Transverse colon (tissue), 4 donors: ENCODE results near the gene DCAF17. TPM values are rescaled to one million over a fixed set of nuclear protein-coding genes. Genes with fewer than 3 reads are reported as not detected.

Experiments
- DNase-seq: peaks from one replicate; pipeline ENCODE4 v3.0.0-alpha.2; 2019
- H3K27ac ChIP-seq, 4 donors: fragments of 200-600 bp; sonication (generic); 2 replicates each; pipeline ENCODE4 v1.5.1; 2016 to 2018; ENCODE audit warnings: inconsistent platforms in 4 of 4
- H3K27me3 ChIP-seq: fragments of 200-600 bp; sonication (generic); 2 replicates; pipeline ENCODE4 v1.5.1; 2017; ENCODE audit warnings: inconsistent platforms
- H3K36me3 ChIP-seq, 4 donors: fragments of 200-600 bp; sonication (generic); 2 replicates each; pipeline ENCODE4 v1.5.1; 2017 to 2019; ENCODE audit warnings: inconsistent platforms in 4 of 4
- H3K4me1 ChIP-seq, 4 donors: fragments of 200-600 bp; sonication (generic); 2 replicates each; pipeline ENCODE4 v1.5.1; 2017 to 2020; ENCODE audit warnings: inconsistent platforms in 4 of 4
- H3K4me3 ChIP-seq, 4 donors: fragments of 200-600 bp; sonication (generic); 1 replicate in 1 of 4; 2 replicates in 3 of 4; pipeline versions ENCODE4 v1.5.1 to v1.6.1; 2017 to 2019; ENCODE audit warnings: inconsistent platforms in 4 of 4
- H3K9me3 ChIP-seq, 2 donors: fragments of 200-600 bp; sonication (generic); 2 replicates each; pipeline ENCODE4 v1.5.1; 2017 to 2019; ENCODE audit warnings: inconsistent platforms in 2 of 2
- EP300 ChIP-seq: sonication (generic); formaldehyde crosslinking; IDR thresholded peaks from one replicate; pipeline ENCODE4 v1.6.1; 2017; ENCODE audit warnings: antibody characterized with exemption, low read depth
- POLR2A ChIP-seq: fragments of 450-650 bp; IDR thresholded peaks from one replicate; pipeline ENCODE4 v1.6.1; 2016; ENCODE audit warnings: antibody characterized with exemption, mild to moderate bottlenecking, moderate library complexity
- POLR2AphosphoS5 ChIP-seq, 3 donors: sonication (generic); formaldehyde crosslinking; IDR thresholded peaks; one replicate each; pipeline ENCODE4 v1.6.1; 2016; ENCODE audit warnings: antibody characterized with exemption in 3 of 3
- WGBS, 2 donors: methylation state at CpG; one replicate each; pipeline ENCODE4 v1.1.5; 2018; ENCODE audit warnings: low coverage in 1 of 2; 5-methylcytosine and 5-hydroxymethylcytosine counted together
- in situ Hi-C, 4 donors: fragments of 200-750 bp; cut with MboI; loops; one replicate each; pipeline versions ENCODE4 v1.15.0 to v1.15.1; 2017; ENCODE audit warnings: low sequenced_read_pairs in 3 of 4, low pct_ligation_motif_present in 1 of 4, low pct_unique_long_range_greater_than_20kb in 1 of 4
- intact Hi-C: fragments of 100-400 bp; cut with DNase I; formaldehyde crosslinking; loops from one replicate; pipeline ENCODE4 v1.15.1; 2023; ENCODE audit warnings: low total_unique reads
- total RNA-seq, 4 donors: library from RNA; depleted of rRNA; stranded (reverse); fragments of >200 nt; gene quantifications; one replicate each; pipeline ENCODE4 v1.1.0, GENCODE V29; 2016
- TF ChIP-seq, protein P1 (sequence below), 5 experiments: fragments of 200-600 bp in 3 of 5; fragments of 450-650 bp in 2 of 5; sonication (generic) in 3 of 5; IDR thresholded peaks; 1 replicate in 2 of 5; 2 replicates in 3 of 5; pipeline ENCODE4 v1.5.1; 2016 to 2017; ENCODE audit warnings: antibody characterized with exemption in 5 of 5, inconsistent platforms in 3 of 5, mild to moderate bottlenecking in 2 of 5, moderate library complexity in 1 of 5

The DCAF17 gene
- total RNA-seq, 4 donors from 2014 or later, result 6.2 to 24.7 (median 19.2) TPM

DNA sequence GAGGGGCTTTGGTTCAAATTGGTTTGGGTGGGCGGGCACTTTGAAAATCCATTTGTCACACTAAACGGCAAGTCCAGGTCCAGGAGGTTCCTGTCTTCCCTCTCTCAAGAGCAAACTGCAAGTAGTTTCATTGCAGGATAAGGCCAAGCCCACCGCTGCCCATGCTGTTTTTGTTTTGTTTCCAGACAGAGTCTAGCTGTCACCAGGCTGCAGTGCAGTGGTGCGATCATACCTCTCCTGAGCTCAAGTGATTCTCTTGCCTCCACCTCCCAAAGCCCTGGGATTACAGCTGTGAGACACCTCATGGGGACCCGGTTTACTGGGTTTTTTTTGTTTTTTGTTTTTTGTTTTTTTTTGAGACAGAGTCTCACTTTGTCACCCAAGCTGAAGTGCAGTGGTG is 86.4 kb downstream of the DCAF17 start:
- in situ Hi-C loops (no loop called here), intact Hi-C loops (loop anchor here (10.0 kb wide), 1 partner anchor 86 kb away; the partner anchor contains the start of genes DCAF17 and METTL8)
- H3K4me3 ChIP-seq, result no peak overlapping the region
- H3K36me3 ChIP-seq, result no peaks in the 10 kb centered on the region
- H3K4me1 ChIP-seq, result peaks cover 0 to 21% (median 5%) of the 10 kb centered on the region in 4 donors
- peaks cover 9% of the 10 kb centered on the region for H3K27me3 ChIP-seq
- 71 to 87% methylated on average over 1 to 5 of the region's 5 CpGs for WGBS, 2 donors
- no peak overlapping the region for H3K27ac ChIP-seq
- H3K9me3 ChIP-seq, result no peaks in the 10 kb centered on the region
- DNase-seq, result no peak
- TF ChIP-seq, protein P1, sequence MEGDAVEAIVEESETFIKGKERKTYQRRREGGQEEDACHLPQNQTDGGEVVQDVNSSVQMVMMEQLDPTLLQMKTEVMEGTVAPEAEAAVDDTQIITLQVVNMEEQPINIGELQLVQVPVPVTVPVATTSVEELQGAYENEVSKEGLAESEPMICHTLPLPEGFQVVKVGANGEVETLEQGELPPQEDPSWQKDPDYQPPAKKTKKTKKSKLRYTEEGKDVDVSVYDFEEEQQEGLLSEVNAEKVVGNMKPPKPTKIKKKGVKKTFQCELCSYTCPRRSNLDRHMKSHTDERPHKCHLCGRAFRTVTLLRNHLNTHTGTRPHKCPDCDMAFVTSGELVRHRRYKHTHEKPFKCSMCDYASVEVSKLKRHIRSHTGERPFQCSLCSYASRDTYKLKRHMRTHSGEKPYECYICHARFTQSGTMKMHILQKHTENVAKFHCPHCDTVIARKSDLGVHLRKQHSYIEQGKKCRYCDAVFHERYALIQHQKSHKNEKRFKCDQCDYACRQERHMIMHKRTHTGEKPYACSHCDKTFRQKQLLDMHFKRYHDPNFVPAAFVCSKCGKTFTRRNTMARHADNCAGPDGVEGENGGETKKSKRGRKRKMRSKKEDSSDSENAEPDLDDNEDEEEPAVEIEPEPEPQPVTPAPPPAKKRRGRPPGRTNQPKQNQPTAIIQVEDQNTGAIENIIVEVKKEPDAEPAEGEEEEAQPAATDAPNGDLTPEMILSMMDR (IDR thresholded peaks at IDR 0.05), result no peak
- no peak for TF ChIP-seq POLR2A
- TF ChIP-seq EP300, result no peak
- no peak for TF ChIP-seq POLR2AphosphoS5 (IDR thresholded peaks at IDR 0.05)

DNA sequence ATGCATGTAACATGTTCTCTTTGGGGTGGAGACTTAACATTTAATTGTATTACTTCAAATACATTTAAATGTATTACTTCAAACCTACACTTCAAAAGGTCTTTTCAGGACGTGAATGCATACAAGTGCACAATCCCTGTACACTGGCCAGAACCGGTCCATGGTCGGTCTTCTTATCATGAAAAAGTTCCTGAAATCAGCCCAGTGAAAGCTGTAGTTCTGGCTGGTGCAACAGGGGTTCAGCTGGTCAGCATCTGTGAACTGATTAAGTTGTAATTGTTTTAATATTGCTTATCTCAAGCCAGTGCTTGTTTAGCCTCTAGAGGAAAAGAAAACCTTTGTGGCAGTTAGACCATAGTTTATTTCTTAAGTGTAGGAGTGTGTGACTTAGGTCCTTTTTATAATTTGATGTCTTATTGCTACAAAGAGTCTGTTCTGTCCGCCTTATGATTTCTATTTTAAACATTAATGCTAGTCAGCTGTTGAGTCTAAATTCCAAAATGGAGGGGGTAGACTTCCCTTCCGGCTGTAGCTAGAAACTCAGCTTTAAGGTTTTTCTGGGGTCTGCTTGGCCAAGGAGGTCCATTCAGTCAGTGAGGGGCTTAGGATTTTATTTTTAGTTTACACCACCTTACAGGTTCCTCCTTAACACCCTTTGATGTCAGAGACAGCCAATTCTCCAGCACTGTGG is 87.5 kb downstream of the DCAF17 start:
- intact Hi-C loops, result loop anchor here (10.0 kb wide), 1 partner anchor 87 kb away; the partner anchor contains the start of genes DCAF17 and METTL8
- peak overlapping the region in 3 of 4 donors; percentile 48 to 83 (median 69) for H3K4me3 ChIP-seq
- TF ChIP-seq, protein P1 (IDR thresholded peaks at IDR 0.05), result no peak
- TF ChIP-seq POLR2AphosphoS5 (IDR thresholded peaks at IDR 0.05), result no peak
- TF ChIP-seq EP300, result no peak
- no peak for TF ChIP-seq POLR2A
- no peaks in the 10 kb centered on the region for H3K9me3 ChIP-seq
- no peaks in the 10 kb centered on the region for H3K36me3 ChIP-seq
- in situ Hi-C loops, result no loop called here
- peak overlapping the region; percentile 87 to 95 (median 87) for H3K27ac ChIP-seq
- 73 to 79% methylated on average over 5 of the region's 5 CpGs for WGBS, 2 donors
- peaks cover 0 to 21% (median 5%) of the 10 kb centered on the region in 4 donors for H3K4me1 ChIP-seq
- H3K27me3 ChIP-seq, result peaks cover 9% of the 10 kb centered on the region
- no peak for DNase-seq

DNA sequence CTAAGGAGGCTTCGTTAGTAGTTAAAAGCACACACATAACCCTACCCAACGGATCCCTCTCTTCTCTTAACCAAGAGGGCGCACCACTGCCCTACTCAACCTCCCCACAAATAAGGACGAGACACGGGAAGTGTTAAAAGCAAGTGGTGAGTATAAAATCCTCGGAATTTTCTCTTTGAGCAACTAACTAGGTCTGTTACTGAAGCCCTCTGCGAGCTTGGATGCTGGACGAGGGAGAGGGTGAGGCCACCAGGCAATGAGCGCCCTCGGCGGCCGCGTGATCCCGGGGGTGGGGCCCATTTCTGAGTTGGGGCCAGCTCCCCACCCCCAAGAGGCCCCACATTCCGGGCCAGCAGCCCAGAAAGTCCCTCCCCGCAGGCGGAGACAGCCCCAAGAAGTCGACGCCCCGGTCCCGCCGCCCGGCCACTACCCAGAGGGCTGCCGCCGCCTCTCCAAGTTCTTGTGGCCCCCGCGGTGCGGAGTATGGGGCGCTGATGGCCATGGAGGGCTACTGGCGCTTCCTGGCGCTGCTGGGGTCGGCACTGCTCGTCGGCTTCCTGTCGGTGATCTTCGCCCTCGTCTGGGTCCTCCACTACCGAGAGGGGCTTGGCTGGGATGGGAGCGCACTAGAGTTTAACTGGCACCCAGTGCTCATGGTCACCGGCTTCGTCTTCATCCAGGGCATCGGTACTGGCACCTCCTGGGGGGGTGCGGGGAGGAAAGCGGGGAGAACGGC is 88.2 kb downstream of the DCAF17 start, which contains the start of gene CYBRD1:
CYBRD1 (plus strand) TSS at position 423 of the 736 bp plus-strand sequence; CDS start at position 495, 72 bp downstream.
- Histone ChIP-seq H3K4me3 (peak within 1 kb of the TSS; percentile 48 to 83 (median 76)), H3K27me3 (peaks cover 9% of the 10 kb centered on the region), H3K27ac (peak within 1 kb of the TSS; percentile 87 to 95 (median 87)), H3K4me1 (peaks cover 0 to 21% (median 5%) of the 10 kb centered on the region in 4 donors), H3K36me3 (no peaks in the 10 kb centered on the region), H3K9me3 (no peaks in the 10 kb centered on the region)
- no peak for TF ChIP-seq EP300
- peak; percentile 59 for TF ChIP-seq POLR2A
- peak; percentile 74 to 80 (median 79) for TF ChIP-seq POLR2AphosphoS5 (IDR thresholded peaks at IDR 0.05)
- WGBS, 2 donors, result 0 to 3% methylated on average over 5 to 19 of the region's 45 CpGs
- in situ Hi-C loops, result no loop called here
- peak; percentile 80 for DNase-seq
- intact Hi-C loops, result loop anchor here (10.0 kb wide), 1 partner anchor 87 kb away; the partner anchor contains the start of genes DCAF17 and METTL8

DNA sequence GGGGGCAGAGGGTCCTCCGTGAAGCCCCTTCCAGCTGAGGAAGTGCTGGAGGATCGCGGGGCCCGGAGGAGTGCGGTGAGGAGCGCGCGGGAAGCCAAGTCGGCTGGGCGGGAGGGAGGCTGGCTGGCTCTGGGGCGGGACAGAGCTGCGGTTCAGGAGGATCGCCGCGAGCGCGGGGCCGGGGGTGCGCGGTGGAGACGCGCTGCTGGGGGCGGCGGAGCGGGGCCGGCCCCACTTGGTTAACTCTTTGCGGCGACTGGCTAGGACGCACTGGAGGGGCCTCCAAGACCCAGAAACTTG is 88.7 kb downstream of the DCAF17 start:
- TF ChIP-seq, protein P1 (IDR thresholded peaks at IDR 0.05), result no peak
- TF ChIP-seq POLR2AphosphoS5 (IDR thresholded peaks at IDR 0.05) (no peak), EP300 (no peak), POLR2A (no peak)
- 2% methylated on average over 29 of the region's 29 CpGs; no CpG with 5 or more reads in 1 of the 2 donors for WGBS, 2 donors
- Histone ChIP-seq H3K9me3 (no peaks in the 10 kb centered on the region), H3K4me1 (peaks cover 0 to 21% (median 5%) of the 10 kb centered on the region in 4 donors), H3K4me3 (peak overlapping the region; percentile 48 to 83 (median 76)), H3K27ac (peak overlapping the region; percentile 87 to 95 (median 87)), H3K27me3 (peaks cover 9% of the 10 kb centered on the region), H3K36me3 (no peaks in the 10 kb centered on the region)
- in situ Hi-C loops, result no loop called here
- intact Hi-C loops, result loop anchor here (10.0 kb wide), 1 partner anchor 88 kb away; the partner anchor contains the start of genes DCAF17 and METTL8
- DNase-seq, result peak; percentile 32
